Activated CD8-positive, alpha-beta memory T cell treated with anti-CD3 and anti-CD28 coated beads, Interleukin-2, amount 10 ng/mL, durations not matched to agents 7 days and 5 days (primary cell): ENCODE data around the gene ANKRD13C. TPM values are rescaled to one million over a fixed set of nuclear protein-coding genes. Genes with fewer than 3 reads are reported as not detected.

Source experiments
- ATAC-seq: fragments of 150-1000 bp; cut with Tn5 transposase; one replicate; pipeline ENCODE4 v1.10.0; 2021; ENCODE audit warnings: moderate library complexity
- CTCF ChIA-PET: fragments of 350-600 bp; sonication (Branson Sonifier 250); formaldehyde crosslinking; loops from one replicate; lab custom pipeline; 2021; ENCODE audit warnings: antibody characterized with exemption; lab: Charles Lee
- DNase-seq: peaks from one replicate; pipeline ENCODE4 v3.0.0-alpha.2; 2020
- H3K27ac Mint-ChIP-seq: one replicate; pipeline ENCODE4 v1.8.0; 2021; ENCODE audit warnings: mild to moderate bottlenecking, mixed read lengths
- H3K27me3 Mint-ChIP-seq: one replicate; pipeline ENCODE4 v1.8.0; 2021; ENCODE audit warnings: mixed read lengths
- H3K36me3 Mint-ChIP-seq: one replicate; pipeline ENCODE4 v1.8.0; 2021; ENCODE audit warnings: mild to moderate bottlenecking, mixed read lengths
- H3K4me1 Mint-ChIP-seq: one replicate; pipeline ENCODE4 v1.8.0; 2021; ENCODE audit warnings: mixed read lengths
- H3K4me3 Mint-ChIP-seq: one replicate; pipeline ENCODE4 v1.8.0; 2021; ENCODE audit warnings: mild to moderate bottlenecking, moderate library complexity, mixed read lengths
- H3K9me3 Mint-ChIP-seq: one replicate; pipeline ENCODE4 v1.8.0; 2022; ENCODE audit warnings: low read depth, mixed read lengths
- total RNA-seq, 2 experiments: library from RNA; stranded (reverse); gene quantifications; one replicate each; pipeline ENCODE4 v1.2.3, GENCODE V29; 2021

Gene ANKRD13C
- total RNA-seq, 2 experiments from 2014 or later, result 24.7 to 26.2 TPM

DNA sequence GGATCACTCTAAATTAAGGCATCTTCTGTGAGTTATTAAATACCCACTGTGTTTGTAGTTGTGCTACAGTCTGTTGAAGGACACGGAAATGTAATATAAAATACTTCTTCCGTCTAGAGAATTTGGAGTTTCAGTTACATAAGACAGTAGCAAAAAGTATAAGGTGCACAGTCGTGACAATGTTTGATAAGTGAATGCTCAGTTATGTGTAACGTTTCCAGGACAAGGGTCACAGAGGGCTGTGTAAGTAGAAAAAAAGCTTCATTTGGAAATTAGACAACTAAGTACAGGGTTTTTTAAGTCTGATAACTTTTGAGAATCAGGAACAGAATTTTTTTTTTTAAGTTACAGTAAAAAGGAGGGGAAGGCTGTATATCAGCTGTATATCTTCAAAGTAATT, 105.8 kb downstream of the ANKRD13C start:
- ATAC-seq (no peak), DNase-seq (no peak)
- Mint-ChIP-seq H3K27me3 (no peaks in the 10 kb centered on the region), H3K36me3 (peaks cover 65% of the 10 kb centered on the region), H3K27ac (no peak overlapping the region), H3K4me3 (no peak overlapping the region), H3K9me3 (no peaks in the 10 kb centered on the region), H3K4me1 (peaks cover 29% of the 10 kb centered on the region)
- CTCF ChIA-PET, result no interaction called here

DNA sequence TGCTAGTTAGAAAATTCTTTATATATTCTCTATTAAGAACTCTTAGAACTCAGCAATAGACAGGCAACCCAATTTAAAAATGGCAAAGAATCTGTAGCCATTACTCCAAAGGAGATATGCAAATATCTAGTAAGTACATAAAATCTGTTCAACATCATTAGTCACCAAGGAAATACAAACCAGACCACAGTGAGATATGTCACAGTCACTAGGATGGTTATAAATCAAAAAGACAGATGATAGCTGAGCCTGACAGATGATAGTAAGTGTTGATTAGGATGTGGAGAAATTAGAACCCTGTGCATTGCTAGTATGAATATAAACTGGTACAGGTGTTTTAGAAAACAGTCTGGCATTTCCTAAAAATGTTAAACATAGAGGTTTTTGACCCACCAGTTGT, 106.8 kb downstream of the ANKRD13C start:
- no peak overlapping the region for H3K4me3 Mint-ChIP-seq
- H3K27ac Mint-ChIP-seq, result peak overlapping the region; percentile 88
- CTCF ChIA-PET, result no interaction called here
- DNase-seq (no peak), ATAC-seq (peak; percentile 75)
- peaks cover 70% of the 10 kb centered on the region for H3K36me3 Mint-ChIP-seq
- no peaks in the 10 kb centered on the region for H3K27me3 Mint-ChIP-seq
- no peaks in the 10 kb centered on the region for H3K9me3 Mint-ChIP-seq
- H3K4me1 Mint-ChIP-seq, result peaks cover 31% of the 10 kb centered on the region

DNA sequence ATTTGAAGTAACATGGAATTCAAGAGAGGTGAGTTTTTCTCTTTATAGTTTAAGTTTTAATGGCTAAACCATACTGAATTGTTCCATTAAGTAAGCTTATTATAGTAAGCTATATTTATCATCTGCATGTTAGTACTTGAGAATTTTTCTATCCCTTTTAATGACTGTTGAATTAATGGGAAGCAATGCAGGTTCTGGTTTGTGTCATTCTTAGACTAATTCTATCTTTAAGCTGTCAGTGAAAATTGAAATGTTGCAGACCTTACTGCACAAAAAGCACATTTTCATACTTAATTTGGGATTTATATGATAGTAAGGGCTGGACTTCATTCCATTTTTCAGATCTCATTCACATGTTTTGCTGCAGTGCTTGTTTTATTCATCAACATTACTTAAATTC, 107.4 kb downstream of the ANKRD13C start:
- peaks cover 32% of the 10 kb centered on the region for H3K4me1 Mint-ChIP-seq
- CTCF ChIA-PET, result no interaction called here
- no peak overlapping the region for H3K4me3 Mint-ChIP-seq
- no peaks in the 10 kb centered on the region for H3K9me3 Mint-ChIP-seq
- H3K27me3 Mint-ChIP-seq, result no peaks in the 10 kb centered on the region
- ATAC-seq, result no peak
- no peak for DNase-seq
- peaks cover 72% of the 10 kb centered on the region for H3K36me3 Mint-ChIP-seq
- peak overlapping the region; percentile 88 for H3K27ac Mint-ChIP-seq

DNA sequence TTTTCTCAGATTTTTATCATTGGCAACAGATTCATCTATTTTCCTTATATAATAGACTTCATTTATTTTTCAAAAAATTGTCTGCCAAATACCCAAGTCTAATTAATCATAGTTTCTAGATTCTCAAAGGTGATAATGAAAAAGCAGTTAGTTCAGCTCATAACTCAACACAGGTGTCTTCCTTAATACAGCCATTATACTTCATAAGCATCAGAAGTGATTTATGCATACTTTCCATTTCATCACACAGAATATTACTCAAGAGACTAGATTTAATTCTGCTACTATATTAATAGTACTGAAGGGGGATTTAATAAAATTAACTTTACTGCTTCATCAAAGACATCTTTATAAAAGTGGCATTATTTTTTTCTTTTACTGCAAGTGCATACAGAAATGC, 114.6 kb downstream of the ANKRD13C start:
- H3K4me3 Mint-ChIP-seq, result no peak overlapping the region
- no peaks in the 10 kb centered on the region for H3K9me3 Mint-ChIP-seq
- CTCF ChIA-PET, result no interaction called here
- DNase-seq, result no peak
- H3K27ac Mint-ChIP-seq, result peak overlapping the region; percentile 11
- no peak for ATAC-seq
- H3K4me1 Mint-ChIP-seq, result peaks cover 13% of the 10 kb centered on the region
- no peaks in the 10 kb centered on the region for H3K27me3 Mint-ChIP-seq
- H3K36me3 Mint-ChIP-seq, result peaks cover 67% of the 10 kb centered on the region

DNA sequence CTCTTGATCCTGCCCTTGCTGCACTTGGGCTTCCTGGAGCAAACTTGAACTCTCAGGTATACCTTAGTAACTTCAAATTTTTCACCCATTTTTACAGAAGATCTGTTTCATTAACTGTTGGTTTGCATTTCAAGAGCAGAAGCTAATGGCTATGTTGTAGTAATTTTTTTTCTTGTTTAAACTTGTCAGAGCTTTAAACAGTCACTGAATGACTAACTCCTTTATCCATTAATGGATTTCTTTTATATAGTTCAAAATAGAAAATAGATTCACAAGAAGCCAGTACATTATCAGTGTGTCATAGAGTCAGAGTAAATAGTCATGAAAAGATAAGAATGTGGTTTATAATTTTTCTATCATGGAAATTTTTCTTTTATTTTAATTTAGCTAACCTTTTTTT, 119.8 kb downstream of the ANKRD13C start:
- no peak overlapping the region for H3K4me3 Mint-ChIP-seq
- no peaks in the 10 kb centered on the region for H3K9me3 Mint-ChIP-seq
- H3K4me1 Mint-ChIP-seq, result peaks cover 12% of the 10 kb centered on the region
- H3K36me3 Mint-ChIP-seq, result peaks cover 62% of the 10 kb centered on the region
- no peak for ATAC-seq
- no peaks in the 10 kb centered on the region for H3K27me3 Mint-ChIP-seq
- no peak for DNase-seq
- CTCF ChIA-PET, result interaction anchor here (1.5 kb wide), 1 partner anchor 11 kb away, joined by 4 read pairs; no protein-coding TSS in a partner anchor
- H3K27ac Mint-ChIP-seq, result no peak overlapping the region

DNA sequence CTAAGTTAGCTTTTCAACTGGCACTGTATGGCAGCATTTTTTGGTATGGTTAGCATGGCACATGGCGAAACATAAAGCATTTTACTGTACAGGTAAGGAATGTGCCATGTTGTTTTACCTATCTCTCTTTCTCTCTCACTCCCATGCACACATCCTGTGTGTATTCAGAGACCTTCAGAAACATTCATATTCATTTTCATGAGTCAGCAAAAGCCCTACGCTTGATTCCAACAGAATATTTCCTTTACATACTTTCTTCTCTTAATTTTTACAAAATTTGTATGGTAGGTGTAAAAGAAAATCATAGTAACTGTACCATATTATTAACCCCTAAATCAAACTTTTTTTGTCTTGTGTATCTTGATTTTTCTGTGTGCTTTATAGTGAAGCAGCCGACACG, 123.0 kb downstream of the ANKRD13C start:
- ATAC-seq, result no peak
- DNase-seq, result no peak
- no peaks in the 10 kb centered on the region for H3K9me3 Mint-ChIP-seq
- peaks cover 29% of the 10 kb centered on the region for H3K4me1 Mint-ChIP-seq
- no peaks in the 10 kb centered on the region for H3K27me3 Mint-ChIP-seq
- peaks cover 59% of the 10 kb centered on the region for H3K36me3 Mint-ChIP-seq
- no peak overlapping the region for H3K27ac Mint-ChIP-seq
- no peak overlapping the region for H3K4me3 Mint-ChIP-seq
- CTCF ChIA-PET, result interaction anchor here (0.9 kb wide), 1 partner anchor 277 kb away, joined by 3 read pairs; no protein-coding TSS in a partner anchor

DNA sequence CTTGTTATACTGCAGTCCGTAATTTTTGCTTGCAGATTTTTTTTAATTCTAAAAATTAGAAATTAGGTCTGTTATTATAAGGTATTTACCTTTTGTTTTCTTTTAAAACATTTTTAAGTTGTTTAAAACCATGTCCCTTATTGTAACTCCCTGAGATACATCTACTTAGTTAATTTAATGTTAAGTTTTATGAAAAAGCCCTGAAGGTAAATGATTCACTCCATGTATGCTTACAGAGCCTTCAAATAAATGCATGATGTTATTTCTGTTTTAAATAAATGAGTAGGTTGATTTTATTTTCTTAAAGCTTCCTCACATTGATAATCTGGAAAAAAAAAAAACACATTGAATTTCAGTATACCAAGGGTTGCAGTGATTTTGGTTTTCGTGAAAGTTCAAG, 125.9 kb downstream of the ANKRD13C start:
- H3K36me3 Mint-ChIP-seq, result peaks cover 50% of the 10 kb centered on the region
- no peak overlapping the region for H3K4me3 Mint-ChIP-seq
- H3K27me3 Mint-ChIP-seq, result no peaks in the 10 kb centered on the region
- CTCF ChIA-PET, result no interaction called here
- no peak for DNase-seq
- H3K27ac Mint-ChIP-seq, result no peak overlapping the region
- H3K9me3 Mint-ChIP-seq, result no peaks in the 10 kb centered on the region
- H3K4me1 Mint-ChIP-seq, result peaks cover 45% of the 10 kb centered on the region
- ATAC-seq, result no peak

DNA sequence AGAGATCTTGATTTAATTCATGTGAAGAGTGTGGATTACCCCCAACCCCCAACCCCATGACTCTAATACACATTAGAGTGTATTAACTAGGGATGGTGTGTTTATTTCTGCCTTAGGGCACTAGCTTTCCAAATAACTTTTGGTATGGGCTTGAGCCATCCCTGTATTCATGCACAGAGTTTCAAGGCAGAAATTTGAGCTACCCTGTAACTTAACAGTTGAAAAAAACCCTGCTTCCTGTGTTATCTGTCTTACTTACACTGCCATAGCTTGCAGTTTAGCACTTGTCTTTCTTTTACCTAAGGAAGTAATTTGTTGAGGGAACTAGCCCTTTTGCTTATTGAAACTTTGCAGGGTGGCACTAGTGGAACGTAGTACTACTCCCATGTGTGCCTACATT, 127.1 kb downstream of the ANKRD13C start:
- DNase-seq, result no peak
- Mint-ChIP-seq H3K4me3 (peak overlapping the region; percentile 7), H3K27ac (peak overlapping the region; percentile 82), H3K36me3 (peaks cover 52% of the 10 kb centered on the region), H3K4me1 (peaks cover 54% of the 10 kb centered on the region), H3K27me3 (no peaks in the 10 kb centered on the region), H3K9me3 (no peaks in the 10 kb centered on the region)
- ATAC-seq, result peak; percentile 71
- CTCF ChIA-PET, result interaction anchor here (0.6 to 1.8 kb wide), 3 partner anchors 18 to 127 kb away, joined by 3 to 5 read pairs (median 3); partner anchors contain the start of gene ANKRD13C

DNA sequence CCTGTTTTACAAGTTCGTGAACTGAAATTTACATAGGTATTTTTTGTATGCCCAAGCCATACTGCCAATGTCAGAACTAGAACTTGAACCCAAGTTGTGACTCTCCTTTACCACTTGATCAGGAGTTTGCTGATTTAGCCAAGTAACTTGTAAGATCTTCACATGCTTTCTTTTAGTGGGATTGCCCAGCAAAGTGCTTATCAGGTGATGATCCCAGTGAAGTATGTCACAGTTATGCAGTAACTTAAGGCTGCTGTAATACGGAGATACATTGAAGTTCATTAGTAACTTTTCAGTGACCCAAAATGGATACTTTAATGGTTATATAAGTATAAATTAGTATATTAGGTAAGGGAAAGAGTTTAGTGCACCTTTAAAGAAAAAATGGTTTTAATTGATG, 129.6 kb downstream of the ANKRD13C start:
- ATAC-seq (no peak), DNase-seq (no peak)
- peaks cover 42% of the 10 kb centered on the region for H3K36me3 Mint-ChIP-seq
- no peaks in the 10 kb centered on the region for H3K27me3 Mint-ChIP-seq
- peak overlapping the region; percentile 17 for H3K27ac Mint-ChIP-seq
- CTCF ChIA-PET, result no interaction called here
- no peak overlapping the region for H3K4me3 Mint-ChIP-seq
- no peaks in the 10 kb centered on the region for H3K9me3 Mint-ChIP-seq
- peaks cover 53% of the 10 kb centered on the region for H3K4me1 Mint-ChIP-seq

DNA sequence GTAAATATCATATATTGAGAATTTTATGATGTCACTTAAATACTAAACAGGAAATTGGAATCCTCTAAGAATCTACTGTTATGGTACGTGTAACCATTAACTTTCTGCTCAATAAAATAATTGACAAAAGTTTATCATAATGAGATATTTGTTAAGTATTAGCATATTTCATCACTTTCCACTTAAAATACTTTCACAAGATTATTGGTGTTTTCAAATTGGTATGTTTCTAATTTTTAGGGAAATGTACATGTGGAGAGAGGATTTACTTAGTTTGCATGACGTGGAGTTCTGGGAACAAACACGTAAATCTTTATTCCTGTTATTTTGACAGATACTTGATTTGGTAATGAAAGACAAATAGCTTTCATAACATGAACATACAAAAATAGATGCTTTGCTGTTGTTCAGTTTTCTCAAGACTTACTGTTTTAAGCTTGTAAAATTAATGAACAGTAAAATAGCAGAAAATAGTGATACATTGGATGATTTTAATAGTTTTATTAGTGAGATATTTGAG, 131.7 kb downstream of the ANKRD13C start:
- Mint-ChIP-seq H3K36me3 (peaks cover 35% of the 10 kb centered on the region), H3K4me1 (peaks cover 53% of the 10 kb centered on the region), H3K4me3 (peak overlapping the region; percentile 88), H3K9me3 (no peaks in the 10 kb centered on the region), H3K27me3 (no peaks in the 10 kb centered on the region), H3K27ac (peak overlapping the region; percentile 94)
- CTCF ChIA-PET, result interaction anchor here (0.8 to 2.8 kb wide), 2 partner anchors 14 to 16 kb away, joined by 3 to 18 read pairs; no protein-coding TSS in a partner anchor
- ATAC-seq, result no peak
- DNase-seq, result no peak

DNA sequence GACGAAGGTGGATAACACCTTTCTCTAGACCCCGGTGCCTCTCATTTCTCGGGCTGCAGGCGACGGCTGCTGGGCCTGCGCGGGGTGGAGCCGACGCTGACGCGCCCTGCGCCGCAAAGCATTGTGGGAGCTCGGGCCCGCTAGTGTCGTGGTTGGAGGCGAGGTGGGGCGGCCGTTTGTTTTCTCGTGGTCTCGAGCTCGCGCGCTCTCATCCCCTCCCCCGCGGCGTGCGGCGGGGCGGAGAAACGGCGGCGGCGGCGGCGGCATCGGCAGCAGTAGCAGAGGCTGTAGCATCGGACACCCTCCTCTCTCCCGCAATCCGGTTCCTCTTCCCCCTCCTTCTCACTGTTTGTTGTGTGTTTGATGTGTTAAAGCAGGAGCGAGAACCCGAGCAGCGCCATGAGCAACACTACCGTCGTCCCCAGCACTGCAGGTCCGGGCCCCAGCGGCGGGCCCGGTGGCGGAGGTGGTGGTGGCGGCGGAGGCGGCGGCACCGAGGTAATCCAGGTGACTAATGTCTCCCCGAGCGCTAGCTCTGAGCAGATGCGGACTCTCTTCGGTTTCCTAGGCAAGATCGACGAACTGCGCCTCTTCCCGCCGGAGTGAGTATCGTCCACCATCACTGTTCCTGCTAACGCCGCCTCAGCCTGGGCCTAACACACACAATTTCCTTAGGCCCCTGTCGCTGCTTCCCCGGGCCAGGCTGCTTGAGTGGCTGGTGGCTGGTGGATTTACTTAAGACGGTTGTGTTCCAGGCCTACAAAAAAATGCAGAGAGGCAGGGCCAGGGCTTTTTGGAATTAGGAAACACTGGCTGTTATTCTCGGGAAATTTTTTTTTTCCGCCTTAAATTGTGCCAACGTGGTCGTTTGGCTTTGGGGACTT, 133.0 kb downstream of the ANKRD13C start, which contains the start of gene SRSF11:
Gene SRSF11 (plus strand): TSS at position 143 of the 884 bp plus-strand sequence. CDS start 257 bp downstream, at position 400.
- Mint-ChIP-seq H3K27me3 (no peaks in the 10 kb centered on the region), H3K27ac (peak within 1 kb of the TSS; percentile 94)
- CTCF ChIA-PET, result interaction anchor here (1.2 to 2.8 kb wide), 5 partner anchors 10 to 132 kb away, joined by 4 to 18 read pairs (median 8); partner anchors contain the start of gene ANKRD13C

DNA sequence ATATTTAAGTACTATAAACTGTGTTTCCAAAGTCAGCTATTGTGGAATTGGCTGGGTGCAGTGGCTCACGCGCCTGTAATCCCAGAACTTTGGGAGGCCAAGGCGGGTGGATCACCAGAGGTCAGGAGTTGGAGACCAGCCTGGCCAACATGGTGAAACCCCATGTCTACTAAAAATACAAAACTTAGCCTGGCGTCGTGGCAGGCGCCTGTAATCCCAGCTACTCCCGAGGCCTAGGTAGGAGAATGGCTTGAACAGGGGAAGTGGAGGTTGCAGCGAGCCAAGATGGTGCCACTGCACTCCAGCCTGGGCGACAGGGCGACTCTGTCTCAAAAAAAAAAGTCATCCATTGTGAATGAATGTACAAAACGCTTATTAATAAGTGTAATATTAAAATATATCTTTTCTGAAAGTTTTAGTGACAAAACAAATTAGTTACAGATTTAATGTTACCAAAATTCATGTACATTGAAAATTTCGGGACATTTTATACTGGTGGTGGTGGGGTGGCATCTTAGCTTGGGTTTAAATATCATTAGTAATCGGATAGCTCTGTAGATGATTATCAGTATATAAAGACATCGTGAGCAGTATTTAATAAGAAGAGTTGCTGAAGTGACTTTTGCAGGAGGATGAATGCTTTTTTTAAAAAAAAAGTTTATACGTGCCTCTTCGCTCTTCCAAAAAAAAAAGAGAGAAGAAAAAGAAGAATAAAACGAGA, 133.8 kb downstream of the ANKRD13C start:
- Mint-ChIP-seq H3K4me3 (peak overlapping the region; percentile 88), H3K36me3 (peaks cover 37% of the 10 kb centered on the region), H3K4me1 (peaks cover 39% of the 10 kb centered on the region), H3K27me3 (no peaks in the 10 kb centered on the region), H3K9me3 (no peaks in the 10 kb centered on the region), H3K27ac (peak overlapping the region; percentile 94)
- peak; percentile 0 for ATAC-seq
- no peak for DNase-seq
- CTCF ChIA-PET, result interaction anchor here (1.2 to 2.8 kb wide), 5 partner anchors 9 to 133 kb away, joined by 4 to 18 read pairs (median 8); partner anchors contain the start of gene ANKRD13C

More for the DNA sequence above, 133.0 kb downstream of the ANKRD13C start, which contains the start of gene SRSF11:
- no peaks in the 10 kb centered on the region for H3K9me3 Mint-ChIP-seq
- H3K4me1 Mint-ChIP-seq, result peaks cover 44% of the 10 kb centered on the region
- peak within 1 kb of the TSS; percentile 88 for H3K4me3 Mint-ChIP-seq
- peak; percentile 96 for ATAC-seq
- peak; percentile 97 for DNase-seq
- H3K36me3 Mint-ChIP-seq, result peaks cover 34% of the 10 kb centered on the region

DNA sequence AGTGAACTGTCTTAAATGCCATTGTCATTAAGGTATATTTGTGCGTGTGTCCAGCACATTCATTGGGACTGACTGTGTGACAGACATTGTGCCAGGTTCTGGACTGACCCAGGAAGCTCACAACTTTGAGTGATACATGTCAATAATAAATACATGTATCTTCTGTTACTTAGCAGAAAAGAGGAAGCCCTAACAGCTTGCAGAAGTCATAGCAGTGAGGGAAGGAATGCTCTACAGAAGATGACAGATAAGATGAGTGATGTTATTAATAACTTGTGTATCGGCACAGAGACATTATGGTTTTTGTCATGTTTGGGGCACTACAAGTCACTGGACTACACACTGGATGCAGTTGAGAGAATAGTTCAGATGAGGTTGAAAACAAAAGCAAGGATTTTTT, 134.5 kb downstream of the ANKRD13C start:
- peak overlapping the region; percentile 74 for H3K27ac Mint-ChIP-seq
- DNase-seq (no peak), ATAC-seq (no peak)
- peaks cover 43% of the 10 kb centered on the region for H3K36me3 Mint-ChIP-seq
- H3K9me3 Mint-ChIP-seq, result no peaks in the 10 kb centered on the region
- H3K4me1 Mint-ChIP-seq, result peaks cover 35% of the 10 kb centered on the region
- H3K4me3 Mint-ChIP-seq, result peak overlapping the region; percentile 29
- H3K27me3 Mint-ChIP-seq, result no peaks in the 10 kb centered on the region
- CTCF ChIA-PET, result interaction anchor here (1.7 to 2.8 kb wide), 3 partner anchors 9 to 14 kb away, joined by 8 to 18 read pairs (median 11); no protein-coding TSS in a partner anchor
